GM12801 (cell line): ENCODE results near the gene EPC1.

Experiments used
- TF ChIP-seq, protein P1 (sequence below): IDR thresholded peaks from one replicate; pipeline ENCODE4 v1.5.1; 2011; ENCODE audit warnings: control low read depth; ENCODE audit not compliant: insufficient read length; ENCODE audit errors: extremely low read depth

The EPC1 gene

DNA sequence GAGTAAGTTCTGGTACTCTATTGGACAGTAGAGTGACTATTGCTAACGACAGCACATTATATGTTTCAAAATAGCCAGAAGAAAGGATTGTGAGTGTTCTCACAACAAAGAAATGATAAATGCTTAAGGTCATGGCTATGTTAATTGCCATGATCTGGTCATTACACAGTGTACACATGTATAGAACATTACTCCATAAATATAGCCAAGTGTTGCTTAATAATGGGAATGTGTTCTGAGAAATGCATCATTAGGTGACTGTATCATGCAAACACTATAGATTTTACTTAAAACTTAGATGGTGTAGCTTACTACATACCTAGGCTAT, 19.6 kb downstream of the EPC1 start:
- TF ChIP-seq, protein P1, sequence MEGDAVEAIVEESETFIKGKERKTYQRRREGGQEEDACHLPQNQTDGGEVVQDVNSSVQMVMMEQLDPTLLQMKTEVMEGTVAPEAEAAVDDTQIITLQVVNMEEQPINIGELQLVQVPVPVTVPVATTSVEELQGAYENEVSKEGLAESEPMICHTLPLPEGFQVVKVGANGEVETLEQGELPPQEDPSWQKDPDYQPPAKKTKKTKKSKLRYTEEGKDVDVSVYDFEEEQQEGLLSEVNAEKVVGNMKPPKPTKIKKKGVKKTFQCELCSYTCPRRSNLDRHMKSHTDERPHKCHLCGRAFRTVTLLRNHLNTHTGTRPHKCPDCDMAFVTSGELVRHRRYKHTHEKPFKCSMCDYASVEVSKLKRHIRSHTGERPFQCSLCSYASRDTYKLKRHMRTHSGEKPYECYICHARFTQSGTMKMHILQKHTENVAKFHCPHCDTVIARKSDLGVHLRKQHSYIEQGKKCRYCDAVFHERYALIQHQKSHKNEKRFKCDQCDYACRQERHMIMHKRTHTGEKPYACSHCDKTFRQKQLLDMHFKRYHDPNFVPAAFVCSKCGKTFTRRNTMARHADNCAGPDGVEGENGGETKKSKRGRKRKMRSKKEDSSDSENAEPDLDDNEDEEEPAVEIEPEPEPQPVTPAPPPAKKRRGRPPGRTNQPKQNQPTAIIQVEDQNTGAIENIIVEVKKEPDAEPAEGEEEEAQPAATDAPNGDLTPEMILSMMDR = no peak

DNA sequence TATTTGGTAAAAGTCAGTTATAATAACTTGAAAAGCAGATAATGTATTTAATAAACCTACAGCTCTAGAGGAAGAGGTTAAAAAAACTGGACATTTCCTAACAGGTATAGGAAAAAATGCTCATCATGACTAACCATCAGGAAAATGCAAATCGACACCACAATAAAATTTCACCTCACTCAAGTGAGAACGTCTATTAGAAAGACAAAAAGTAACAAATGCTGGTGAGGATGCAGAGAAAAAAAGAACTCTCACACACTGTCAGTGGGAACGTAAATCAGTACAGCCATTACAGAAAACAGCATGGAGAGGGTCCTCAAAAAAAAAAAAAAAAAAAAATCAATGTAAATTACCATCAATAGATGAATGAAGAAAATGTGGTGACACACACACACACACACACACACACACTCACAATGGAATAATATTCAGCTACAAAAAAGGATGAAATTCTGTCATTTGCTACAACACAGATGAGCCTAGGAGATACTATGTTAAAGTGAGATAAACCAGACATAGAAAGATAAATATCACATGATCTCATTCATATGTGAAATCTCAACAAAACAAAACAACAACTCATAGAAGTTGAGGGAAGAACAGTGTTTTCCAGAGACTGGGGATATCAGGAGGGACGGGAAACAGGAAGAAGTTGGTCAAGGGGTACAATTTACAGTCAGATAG, 20.1 kb downstream of the EPC1 start:
- TF ChIP-seq, protein P1 = no peak

DNA sequence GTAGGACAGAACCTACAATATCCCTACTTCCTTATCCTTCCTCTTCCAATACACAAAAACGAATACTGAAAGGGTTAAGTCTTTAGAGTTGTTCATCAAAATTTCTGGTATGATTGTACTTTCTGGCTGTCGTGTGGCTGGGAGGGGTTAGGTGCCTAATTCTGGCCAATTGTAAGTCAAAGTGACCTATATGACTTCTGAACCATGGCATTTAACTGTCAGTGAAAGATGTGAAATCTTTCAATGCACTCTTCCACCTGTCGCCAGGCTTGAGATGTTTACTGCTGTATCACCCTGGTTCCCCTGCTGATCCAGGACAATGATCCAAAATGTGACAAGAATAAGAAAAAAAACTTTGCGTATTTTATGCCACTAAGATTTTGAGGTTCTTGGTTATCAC, 20.8 kb downstream of the EPC1 start:
- TF ChIP-seq, protein P1 = no peak

DNA sequence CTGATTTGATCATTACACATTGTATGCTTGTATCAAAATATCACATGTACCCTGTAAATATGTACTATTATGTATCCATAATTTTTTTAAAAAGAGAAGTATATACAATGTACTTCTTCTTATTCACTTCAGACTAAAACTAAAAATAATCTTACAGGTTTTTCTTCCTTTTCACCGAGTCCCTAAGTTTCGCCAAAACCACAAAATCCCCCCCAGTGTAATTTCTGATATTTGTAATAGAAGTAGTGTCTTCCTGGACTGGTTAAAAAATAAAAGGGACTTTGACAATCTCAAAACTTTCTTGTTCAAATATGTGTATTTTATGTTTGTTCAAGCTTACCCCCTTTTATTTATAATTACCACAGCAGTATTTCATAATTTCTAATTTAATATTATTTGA, 23.9 kb downstream of the EPC1 start:
- TF ChIP-seq, protein P1 = no peak

DNA sequence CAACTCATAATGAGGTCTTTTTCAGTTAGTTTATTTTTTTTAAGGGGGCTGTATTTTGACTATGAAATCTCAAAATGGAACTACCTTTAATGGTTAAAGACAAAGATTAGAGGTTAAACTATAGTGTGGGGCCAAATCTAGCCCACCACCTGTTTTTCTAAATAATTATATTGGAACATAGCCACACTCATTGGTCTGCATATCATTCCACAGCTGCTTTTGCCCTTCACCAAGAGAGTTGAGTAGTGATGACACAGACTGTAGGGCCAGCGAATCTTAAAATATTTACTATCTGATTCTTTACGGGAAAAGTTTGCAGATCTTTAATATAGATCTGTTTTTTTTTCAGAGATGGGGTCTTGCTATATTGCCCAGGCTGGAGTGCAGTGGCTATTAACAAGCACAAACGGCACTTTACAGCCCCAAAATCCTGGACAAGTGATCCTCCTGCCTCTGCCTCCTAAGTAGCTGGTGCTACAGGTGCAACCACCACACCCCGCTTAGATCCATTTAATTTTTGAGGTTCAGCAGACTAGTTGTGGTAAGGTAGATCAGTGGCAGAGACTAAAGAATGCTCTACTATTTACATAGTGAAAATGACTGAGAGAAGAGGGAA, 25.8 kb downstream of the EPC1 start:
- TF ChIP-seq, protein P1 = no peak

DNA sequence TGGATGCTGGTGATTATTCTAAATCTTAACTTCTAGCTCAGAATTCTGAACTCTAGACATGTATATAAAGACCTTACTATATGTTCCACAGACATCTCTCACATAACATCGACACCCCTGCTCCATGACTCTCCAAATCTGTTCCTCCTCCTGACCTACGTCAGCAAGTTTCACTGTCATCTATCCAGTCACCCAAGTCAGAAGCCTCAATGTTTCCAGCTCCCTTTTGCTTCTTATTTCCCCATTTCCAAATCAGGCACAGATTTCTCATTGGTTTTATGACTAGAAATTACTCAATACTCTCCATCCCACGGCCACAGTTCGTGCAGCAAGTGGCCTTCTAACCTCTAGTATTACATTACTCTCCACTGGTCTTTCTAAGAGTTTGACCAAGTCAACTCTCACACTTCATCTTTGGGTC, 28.5 kb downstream of the EPC1 start:
- TF ChIP-seq, protein P1 = no peak

DNA sequence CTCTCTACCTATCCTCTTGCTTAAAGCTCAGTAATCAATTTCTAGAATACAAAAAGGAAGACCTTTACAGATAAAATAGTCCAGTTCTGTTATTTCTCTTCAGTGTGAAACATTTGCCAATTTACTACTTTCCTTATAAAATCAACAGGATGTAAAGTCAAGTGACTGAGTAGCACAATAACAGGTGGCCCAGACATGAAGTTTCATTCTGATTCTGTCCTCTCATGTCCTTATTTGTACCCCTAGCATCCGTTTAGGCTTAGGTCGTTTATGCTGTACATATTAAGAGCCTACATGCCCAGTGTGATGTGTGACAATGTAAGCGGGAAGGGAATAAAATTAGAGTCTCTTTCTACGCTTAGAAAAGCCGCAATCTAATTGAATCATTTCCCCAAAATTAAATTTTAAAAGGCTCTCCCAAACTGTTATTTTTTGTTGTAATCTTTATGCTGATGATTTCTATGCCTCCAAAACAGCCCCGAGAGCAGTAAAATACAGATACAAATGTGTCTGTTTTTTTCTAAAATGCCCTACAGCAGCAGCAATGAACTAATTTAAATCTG, 29.1 kb downstream of the EPC1 start:
- TF ChIP-seq, protein P1 = no peak
